ENCODE measurements around the gene LDLRAD3. TPM values are rescaled to one million over a fixed set of nuclear protein-coding genes. Genes with fewer than 3 reads are reported as not detected.

Gene LDLRAD3
- total RNA-seq, 1 donor from 2014 or later: 14.9 TPM

DNA sequence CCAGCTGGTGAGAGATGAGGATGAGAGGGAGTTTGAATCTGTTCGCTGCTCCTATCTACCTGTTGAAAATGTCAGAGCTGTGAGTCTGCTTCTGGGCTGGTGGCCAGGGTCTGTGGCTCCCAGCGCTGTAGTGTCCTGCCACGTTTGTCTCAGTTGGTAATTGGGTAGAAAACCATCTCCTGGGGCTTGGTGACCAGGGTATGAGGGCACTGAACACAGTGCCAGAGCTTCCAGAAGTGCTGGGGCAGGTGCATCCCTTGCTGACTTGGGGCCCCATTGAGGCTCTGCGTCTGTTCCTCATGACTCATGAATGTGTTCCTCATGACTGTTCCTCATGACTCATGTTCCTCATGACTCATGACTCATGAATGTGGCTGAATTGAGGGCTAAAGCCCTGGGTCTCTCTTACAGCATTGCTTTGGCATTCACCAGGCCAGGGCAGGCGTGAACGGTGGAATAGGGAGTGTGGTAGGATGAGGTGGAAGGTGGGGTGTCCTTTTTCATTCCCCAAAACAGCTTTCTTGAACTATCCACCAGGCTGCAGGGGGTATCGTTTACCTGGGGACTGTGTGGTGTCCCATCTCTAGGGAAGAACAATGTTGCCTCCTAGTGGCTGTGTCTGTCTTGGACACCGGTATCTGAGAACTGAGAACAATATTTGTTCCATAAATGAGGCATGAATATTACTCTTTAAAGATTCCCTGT, 205.8 kb downstream of the LDLRAD3 start:
- H3K4me3 Mint-ChIP-seq (ENCODE audit: unreplicated experiment): peak overlapping the region; percentile 68
- Histone ChIP-seq H3K9me3 (ENCODE audit: insufficient read depth, low read depth, low read length) (no peaks in the 10 kb centered on the region), H3K79me2 (ENCODE audit: insufficient read depth, low read length) (no peaks in the 10 kb centered on the region), H3K36me3 (ENCODE audit: insufficient read depth, low read length) (no peaks in the 10 kb centered on the region), H3K4me1 (ENCODE audit: insufficient read depth, low read length) (peaks cover 18% of the 10 kb centered on the region), H3K27me3 (ENCODE audit: insufficient read depth, low read length) (no peaks in the 10 kb centered on the region), H4K20me1 (ENCODE audit: insufficient read depth, low read length) (no peaks in the 10 kb centered on the region), H3K4me3 (ENCODE audit: insufficient read depth, low read depth, low read length) (no peak overlapping the region), H3K9ac (ENCODE audit: low read length) (peak overlapping the region; percentile 39), H3K27ac (ENCODE audit: low read depth, low read length) (peak overlapping the region; percentile 75), H2AFZ (ENCODE audit: low read depth, low read length) (no peak overlapping the region), H3K4me2 (ENCODE audit: low read length) (peak overlapping the region; percentile 57)
- DNase-seq (ENCODE audit: low read depth) (peak; percentile 98), FAIRE-seq (peak; percentile 100)
- no peaks in the 10 kb centered on the region for H3K27me3 Mint-ChIP-seq (ENCODE audit: low read depth, unreplicated experiment)
- no peaks in the 10 kb centered on the region for H3K36me3 Mint-ChIP-seq (ENCODE audit: low read depth, unreplicated experiment)
- TF ChIP-seq, protein P1, sequence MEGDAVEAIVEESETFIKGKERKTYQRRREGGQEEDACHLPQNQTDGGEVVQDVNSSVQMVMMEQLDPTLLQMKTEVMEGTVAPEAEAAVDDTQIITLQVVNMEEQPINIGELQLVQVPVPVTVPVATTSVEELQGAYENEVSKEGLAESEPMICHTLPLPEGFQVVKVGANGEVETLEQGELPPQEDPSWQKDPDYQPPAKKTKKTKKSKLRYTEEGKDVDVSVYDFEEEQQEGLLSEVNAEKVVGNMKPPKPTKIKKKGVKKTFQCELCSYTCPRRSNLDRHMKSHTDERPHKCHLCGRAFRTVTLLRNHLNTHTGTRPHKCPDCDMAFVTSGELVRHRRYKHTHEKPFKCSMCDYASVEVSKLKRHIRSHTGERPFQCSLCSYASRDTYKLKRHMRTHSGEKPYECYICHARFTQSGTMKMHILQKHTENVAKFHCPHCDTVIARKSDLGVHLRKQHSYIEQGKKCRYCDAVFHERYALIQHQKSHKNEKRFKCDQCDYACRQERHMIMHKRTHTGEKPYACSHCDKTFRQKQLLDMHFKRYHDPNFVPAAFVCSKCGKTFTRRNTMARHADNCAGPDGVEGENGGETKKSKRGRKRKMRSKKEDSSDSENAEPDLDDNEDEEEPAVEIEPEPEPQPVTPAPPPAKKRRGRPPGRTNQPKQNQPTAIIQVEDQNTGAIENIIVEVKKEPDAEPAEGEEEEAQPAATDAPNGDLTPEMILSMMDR (IDR thresholded peaks at IDR 0.05; ENCODE audit: insufficient read depth, low read depth, low read length): peak; percentile 51
- TF ChIP-seq EZH2 (IDR thresholded peaks at IDR 0.05; ENCODE audit: insufficient read depth, low read length): no peak
- H3K27ac Mint-ChIP-seq (ENCODE audit: unreplicated experiment): peak overlapping the region; percentile 91
- peaks cover 40% of the 10 kb centered on the region for H3K4me1 Mint-ChIP-seq (ENCODE audit: low read depth, unreplicated experiment)
- no peaks in the 10 kb centered on the region for H3K9me3 Mint-ChIP-seq (ENCODE audit: unreplicated experiment)

DNA sequence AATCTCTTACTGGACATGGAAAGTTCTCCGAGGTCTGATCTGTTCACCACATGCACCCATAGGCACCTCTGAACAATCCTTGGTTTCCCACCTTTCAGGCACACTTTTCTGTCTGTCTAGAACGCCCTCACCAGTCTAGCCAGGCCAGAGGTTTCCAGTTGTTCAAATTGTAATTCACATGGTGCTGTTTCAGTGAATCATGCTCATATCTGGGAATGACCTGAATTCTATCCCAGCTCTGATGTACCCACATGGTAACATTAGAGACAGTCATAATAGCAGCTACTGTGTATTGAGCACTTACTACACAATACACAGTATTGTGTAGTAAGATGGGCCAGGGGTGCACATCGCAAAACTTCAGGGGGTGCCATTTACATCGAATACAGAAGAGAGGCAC, 207.1 kb downstream of the LDLRAD3 start:
- no peak overlapping the region for H2AFZ ChIP-seq (ENCODE audit: low read depth, low read length)
- DNase-seq (ENCODE audit: low read depth) (no peak), FAIRE-seq (no peak)
- H3K4me1 ChIP-seq (ENCODE audit: insufficient read depth, low read length): peaks cover 20% of the 10 kb centered on the region
- no peaks in the 10 kb centered on the region for H3K36me3 ChIP-seq (ENCODE audit: insufficient read depth, low read length)
- no peak overlapping the region for H3K4me2 ChIP-seq (ENCODE audit: low read length)
- H3K79me2 ChIP-seq (ENCODE audit: insufficient read depth, low read length): no peaks in the 10 kb centered on the region
- no peaks in the 10 kb centered on the region for H3K9me3 ChIP-seq (ENCODE audit: insufficient read depth, low read depth, low read length)
- Mint-ChIP-seq H3K36me3 (ENCODE audit: low read depth, unreplicated experiment) (no peaks in the 10 kb centered on the region), H3K27ac (ENCODE audit: unreplicated experiment) (peak overlapping the region; percentile 80), H3K27me3 (ENCODE audit: low read depth, unreplicated experiment) (no peaks in the 10 kb centered on the region), H3K4me1 (ENCODE audit: low read depth, unreplicated experiment) (peaks cover 49% of the 10 kb centered on the region), H3K9me3 (ENCODE audit: unreplicated experiment) (no peaks in the 10 kb centered on the region), H3K4me3 (ENCODE audit: unreplicated experiment) (no peak overlapping the region)
- TF ChIP-seq, protein P1 (IDR thresholded peaks at IDR 0.05; ENCODE audit: insufficient read depth, low read depth, low read length): no peak
- H3K27ac ChIP-seq (ENCODE audit: low read depth, low read length): no peak overlapping the region
- H4K20me1 ChIP-seq (ENCODE audit: insufficient read depth, low read length): no peaks in the 10 kb centered on the region
- H3K9ac ChIP-seq (ENCODE audit: low read length): no peak overlapping the region
- no peak overlapping the region for H3K4me3 ChIP-seq (ENCODE audit: insufficient read depth, low read depth, low read length)
- no peaks in the 10 kb centered on the region for H3K27me3 ChIP-seq (ENCODE audit: insufficient read depth, low read length)

DNA sequence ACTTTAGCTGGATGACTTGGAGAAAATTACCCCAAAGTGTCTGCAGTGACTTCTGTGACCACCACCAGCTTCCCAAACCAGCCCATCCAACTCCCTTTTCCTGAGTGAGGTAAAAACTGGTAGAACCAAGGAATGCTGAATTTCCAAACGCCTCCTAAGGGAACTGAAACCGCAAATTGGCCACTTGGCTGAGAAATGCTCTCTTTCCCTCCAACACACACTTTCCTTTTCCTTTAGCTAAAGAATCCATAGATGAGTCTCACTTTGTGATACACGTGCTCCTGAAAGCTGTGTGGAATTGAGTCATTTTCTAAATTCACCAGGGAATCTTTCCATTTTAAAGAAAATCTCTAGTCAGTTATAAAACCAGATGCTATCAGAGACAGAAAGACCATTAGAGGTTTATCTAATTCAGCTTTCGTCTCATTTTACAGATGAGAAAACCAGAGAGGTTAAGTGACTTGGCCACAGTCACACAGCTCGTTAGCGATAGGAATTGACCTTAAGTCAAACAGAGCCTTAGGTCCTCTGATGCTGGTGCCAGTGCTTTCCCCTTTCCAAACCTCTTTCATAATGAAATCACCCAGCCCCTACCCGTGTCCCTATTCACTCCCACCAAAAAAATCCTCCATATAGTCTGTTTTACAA, 208.2 kb downstream of the LDLRAD3 start:
- no peaks in the 10 kb centered on the region for H3K36me3 ChIP-seq (ENCODE audit: insufficient read depth, low read length)
- no peak overlapping the region for H3K9ac ChIP-seq (ENCODE audit: low read length)
- Mint-ChIP-seq H3K4me1 (ENCODE audit: low read depth, unreplicated experiment) (peaks cover 49% of the 10 kb centered on the region), H3K4me3 (ENCODE audit: unreplicated experiment) (no peak overlapping the region), H3K27ac (ENCODE audit: unreplicated experiment) (peak overlapping the region; percentile 14), H3K27me3 (ENCODE audit: low read depth, unreplicated experiment) (no peaks in the 10 kb centered on the region), H3K9me3 (ENCODE audit: unreplicated experiment) (no peaks in the 10 kb centered on the region), H3K36me3 (ENCODE audit: low read depth, unreplicated experiment) (no peaks in the 10 kb centered on the region)
- no peaks in the 10 kb centered on the region for H3K27me3 ChIP-seq (ENCODE audit: insufficient read depth, low read length)
- H3K79me2 ChIP-seq (ENCODE audit: insufficient read depth, low read length): no peaks in the 10 kb centered on the region
- FAIRE-seq: no peak
- H3K4me2 ChIP-seq (ENCODE audit: low read length): no peak overlapping the region
- peaks cover 29% of the 10 kb centered on the region for H3K4me1 ChIP-seq (ENCODE audit: insufficient read depth, low read length)
- DNase-seq (ENCODE audit: low read depth): no peak
- H3K4me3 ChIP-seq (ENCODE audit: insufficient read depth, low read depth, low read length): no peak overlapping the region
- no peak overlapping the region for H2AFZ ChIP-seq (ENCODE audit: low read depth, low read length)
- H4K20me1 ChIP-seq (ENCODE audit: insufficient read depth, low read length): no peaks in the 10 kb centered on the region
- H3K9me3 ChIP-seq (ENCODE audit: insufficient read depth, low read depth, low read length): no peaks in the 10 kb centered on the region
- TF ChIP-seq, protein P1 (IDR thresholded peaks at IDR 0.05; ENCODE audit: insufficient read depth, low read depth, low read length): no peak
- TF ChIP-seq EZH2 (IDR thresholded peaks at IDR 0.05; ENCODE audit: insufficient read depth, low read length): no peak
- H3K27ac ChIP-seq (ENCODE audit: low read depth, low read length): no peak overlapping the region
